ENCODE results near the gene SHBG. TPM values are rescaled to one million over a fixed set of nuclear protein-coding genes. Genes with fewer than 3 reads are reported as not detected.

The SHBG gene, protein sequence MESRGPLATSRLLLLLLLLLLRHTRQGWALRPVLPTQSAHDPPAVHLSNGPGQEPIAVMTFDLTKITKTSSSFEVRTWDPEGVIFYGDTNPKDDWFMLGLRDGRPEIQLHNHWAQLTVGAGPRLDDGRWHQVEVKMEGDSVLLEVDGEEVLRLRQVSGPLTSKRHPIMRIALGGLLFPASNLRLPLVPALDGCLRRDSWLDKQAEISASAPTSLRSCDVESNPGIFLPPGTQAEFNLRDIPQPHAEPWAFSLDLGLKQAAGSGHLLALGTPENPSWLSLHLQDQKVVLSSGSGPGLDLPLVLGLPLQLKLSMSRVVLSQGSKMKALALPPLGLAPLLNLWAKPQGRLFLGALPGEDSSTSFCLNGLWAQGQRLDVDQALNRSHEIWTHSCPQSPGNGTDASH
- not detected in 2 replicates for total RNA-seq

DNA sequence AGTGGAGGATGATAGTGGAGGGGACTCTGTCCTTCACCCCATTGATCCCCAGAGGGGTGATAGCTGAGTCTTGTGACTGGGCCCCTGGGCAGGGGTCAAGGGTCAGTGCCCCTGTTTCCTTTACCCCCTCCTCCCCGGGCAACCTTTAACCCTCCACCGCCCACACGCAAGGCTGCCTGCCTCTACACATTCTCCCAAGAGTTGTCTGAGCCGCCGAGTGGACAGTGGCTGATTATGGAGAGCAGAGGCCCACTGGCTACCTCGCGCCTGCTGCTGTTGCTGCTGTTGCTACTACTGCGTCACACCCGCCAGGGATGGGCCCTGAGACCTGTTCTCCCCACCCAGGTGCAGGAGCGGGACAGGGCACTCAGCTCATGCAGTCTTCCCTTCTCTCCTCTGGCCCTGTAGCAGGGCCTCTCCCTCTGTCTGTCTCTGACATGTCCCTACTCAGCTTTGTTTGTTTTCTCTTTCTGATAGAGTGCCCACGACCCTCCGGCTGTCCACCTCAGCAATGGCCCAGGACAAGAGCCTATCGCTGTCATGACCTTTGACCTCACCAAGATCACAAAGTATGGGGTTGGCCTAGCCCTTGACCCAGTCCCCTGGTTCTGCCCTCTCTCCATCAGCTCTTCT is at the start of gene SHBG:
Gene SHBG, plus strand, starts transcription at position 197 of the 633 bp plus-strand sequence. Its CDS starts 38 bp downstream, at position 235.

DNA sequence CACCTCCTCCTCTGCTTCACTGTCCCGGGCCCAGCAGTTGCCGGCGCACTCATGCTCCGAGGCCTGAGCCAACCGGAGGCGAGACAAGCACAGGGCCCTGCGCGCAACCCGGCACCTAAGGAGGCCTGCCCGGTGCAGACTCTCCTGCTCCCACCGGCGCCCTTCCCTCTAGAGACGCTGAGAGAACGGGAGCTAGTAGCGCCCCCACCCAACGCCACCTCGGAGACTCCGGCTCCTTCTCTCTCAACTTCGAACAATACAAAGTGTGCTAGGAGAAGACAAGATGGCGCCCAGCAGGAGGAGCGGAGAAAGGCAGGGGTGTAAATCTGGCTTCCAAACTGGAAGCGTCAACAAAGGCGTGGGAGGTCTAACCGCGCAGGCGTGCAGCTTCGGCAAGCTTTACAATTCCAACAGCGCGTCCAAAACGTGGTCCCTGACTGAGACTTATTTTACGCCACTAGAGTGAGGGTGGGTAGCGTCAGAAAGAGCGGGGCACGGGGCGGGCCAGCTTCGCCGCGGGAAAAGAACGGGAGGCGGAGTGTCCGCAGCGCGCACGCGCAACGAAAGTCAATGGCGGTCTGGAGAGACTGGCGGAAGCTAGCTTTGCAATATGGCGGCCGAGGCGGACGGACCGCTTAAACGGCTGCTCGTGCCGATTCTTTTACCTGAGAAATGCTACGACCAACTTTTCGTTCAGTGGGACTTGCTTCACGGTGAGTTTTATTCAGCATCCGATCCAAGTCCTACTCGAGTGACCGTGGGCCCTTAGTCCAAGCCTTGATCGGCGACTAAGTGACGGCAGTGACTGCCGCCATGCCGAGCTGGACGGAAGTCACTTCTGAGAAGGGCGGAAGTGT is 46.5 kb upstream of the SHBG start, which contains the start of gene MPDU1:
Gene MPDU1, plus strand, starts transcription at position 600 of the 857 bp plus-strand sequence. Its CDS starts 11 bp downstream, at position 611.

GRCh38 chr17:7589891-7590691 is 39.8 kb upstream of the SHBG start, which contains the start of gene SOX15:
Gene SOX15, minus strand, starts transcription at chr17:7590094. Its CDS starts 418 bp downstream, at chr17:7589676.

GRCh38 chr17:7614425-7615264 is 15.3 kb upstream of the SHBG start, which contains the start of gene FXR2:
Gene FXR2, minus strand, starts transcription at chr17:7614897. Its CDS starts 365 bp downstream, at chr17:7614532.

GRCh38 chr17:7627250-7628121 is 2.4 kb upstream of the SHBG start, which contains the start of gene SAT2:
Gene SAT2, minus strand, starts transcription at chr17:7627821. Its CDS starts 186 bp downstream, at chr17:7627635.

GRCh38 chr17:7650509-7651096 is 20.7 kb downstream of the SHBG start, which contains the start of gene ATP1B2:
Gene ATP1B2, plus strand, starts transcription at chr17:7650926. Its CDS starts 593 bp downstream, at chr17:7651519.

Other genes with a start within 250 kb of the SHBG start
- 3.8 and 7.7 TPM in 2 replicates for gene TNK1, start 249.0 kb upstream of the SHBG start, total RNA-seq
- 68.4 and 99.4 TPM in 2 replicates for gene PLSCR3, start 235.6 kb upstream of the SHBG start, total RNA-seq
- 138 and 193 TPM in 2 replicates for gene TMEM256, start 226.0 kb upstream of the SHBG start, total RNA-seq
- 2.4 and 6.1 TPM in 2 replicates for gene NLGN2, start 222.3 kb upstream of the SHBG start, total RNA-seq
- gene SPEM1, start 209.8 kb upstream of the SHBG start, total RNA-seq, result not detected in 2 replicates
- gene SPEM2, start 204.5 kb upstream of the SHBG start, total RNA-seq, result not detected in 2 replicates
- gene SPEM3, start 201.3 kb upstream of the SHBG start, total RNA-seq, result not detected in 2 replicates
- gene TMEM102, start 194.7 kb upstream of the SHBG start, total RNA-seq, result 25.2 and 30.4 TPM in 2 replicates
- gene FGF11, start 190.6 kb upstream of the SHBG start, total RNA-seq, result 7.5 and 17.3 TPM in 2 replicates
- gene CHRNB1, start 185.1 kb upstream of the SHBG start, total RNA-seq, result 9.8 and 14.8 TPM in 2 replicates
- 25.9 and 36.8 TPM in 2 replicates for gene ZBTB4, start 150.5 kb upstream of the SHBG start, total RNA-seq
- gene SLC35G6, start 148.7 kb upstream of the SHBG start, total RNA-seq, result not detected in 2 replicates
- gene POLR2A, start 145.8 kb upstream of the SHBG start, total RNA-seq, result 31.9 and 33.7 TPM in 2 replicates
- 8.8 and 10.3 TPM in 2 replicates for gene TNFSF12, start 81.1 kb upstream of the SHBG start, total RNA-seq
- gene TNFSF13, start 71.4 kb upstream of the SHBG start, total RNA-seq, result 0.80 and 5.9 TPM in 2 replicates
- 56.2 and 86.9 TPM in 2 replicates for gene SENP3, start 68.2 kb upstream of the SHBG start, total RNA-seq
- 23.4 and 57.7 TPM in 2 replicates for gene CD68, start 50.5 kb upstream of the SHBG start, total RNA-seq
- 138 and 153 TPM in 2 replicates for gene MPDU1, start 46.3 kb upstream of the SHBG start, total RNA-seq
- 141 and 207 TPM in 2 replicates for gene SOX15, start 40.0 kb upstream of the SHBG start, total RNA-seq
- 39.6 and 41.3 TPM in 2 replicates for gene FXR2, start 15.2 kb upstream of the SHBG start, total RNA-seq
- 25.8 and 43.2 TPM in 2 replicates for gene SAT2, start 2.3 kb upstream of the SHBG start, total RNA-seq
- not detected in 2 replicates for gene ATP1B2, start 20.8 kb downstream of the SHBG start, total RNA-seq
- 42.5 and 54.0 TPM in 2 replicates for gene TP53, start 57.4 kb downstream of the SHBG start, total RNA-seq
- 7.9 and 17.5 TPM in 2 replicates for gene WRAP53, start 58.3 kb downstream of the SHBG start, total RNA-seq
- 0.65 and 3.2 TPM in 2 replicates for gene EFNB3, start 75.1 kb downstream of the SHBG start, total RNA-seq
- gene DNAH2, start 87.6 kb downstream of the SHBG start, total RNA-seq, result 0.23 and 0.55 TPM in 2 replicates
- 2.1 and 3.9 TPM in 2 replicates for gene KDM6B, start 204.1 kb downstream of the SHBG start, total RNA-seq
- gene TMEM88, start 224.9 kb downstream of the SHBG start, total RNA-seq, result 0.23 TPM in 1 of 2 replicates, not detected in the other
- gene NAA38, start 227.4 kb downstream of the SHBG start, total RNA-seq, result 70.1 and 79.4 TPM in 2 replicates
- gene CYB5D1, start 227.9 kb downstream of the SHBG start, total RNA-seq, result 5.0 and 11.6 TPM in 2 replicates